ENCODE results near the gene PTPRG.

PTPRG gene

GRCh38 chr3:61681636-61682035 lies 120.3 kb downstream of the PTPRG start:
- TF ChIP-seq SIN3A (IDR thresholded peaks at IDR 0.05; ENCODE audit: borderline replicate concordance, insufficient read depth, low read length) = no peak
- TF ChIP-seq TAF1 (IDR thresholded peaks at IDR 0.05; ENCODE audit: borderline replicate concordance, insufficient read depth, low read length) = no peak
- TF ChIP-seq REST (IDR thresholded peaks at IDR 0.05; ENCODE audit: insufficient read depth in 1 of 2, low read depth in 2 of 2, low read length in 2 of 2) = no peak
- TF ChIP-seq FOXP2 (optimal IDR thresholded peaks at IDR 0.05; ENCODE audit: borderline replicate concordance, extremely low read depth, extremely low read length, insufficient read depth) = no peak
- TF ChIP-seq POLR2AphosphoS5 (IDR thresholded peaks at IDR 0.05; ENCODE audit: low read depth, low read length) = no peak

- TF ChIP-seq REST (IDR thresholded peaks at IDR 0.05; ENCODE audit: insufficient read depth in 1 of 2, low read depth in 2 of 2, low read length in 2 of 2) (no peak), SIN3A (IDR thresholded peaks at IDR 0.05; ENCODE audit: borderline replicate concordance, insufficient read depth, low read length) (no peak), FOXP2 (optimal IDR thresholded peaks at IDR 0.05; ENCODE audit: borderline replicate concordance, extremely low read depth, extremely low read length, insufficient read depth) (no peak), TAF1 (IDR thresholded peaks at IDR 0.05; ENCODE audit: borderline replicate concordance, insufficient read depth, low read length) (no peak), POLR2AphosphoS5 (IDR thresholded peaks at IDR 0.05; ENCODE audit: low read depth, low read length) (no peak)
Observed at GRCh38 chr3:61682671-61683548, 121.5 kb downstream of the PTPRG start.

GRCh38 chr3:61683549-61684236 lies 122.3 kb downstream of the PTPRG start:
- TF ChIP-seq POLR2AphosphoS5 (IDR thresholded peaks at IDR 0.05; ENCODE audit: low read depth, low read length) (no peak), FOXP2 (optimal IDR thresholded peaks at IDR 0.05; ENCODE audit: borderline replicate concordance, extremely low read depth, extremely low read length, insufficient read depth) (no peak), TAF1 (IDR thresholded peaks at IDR 0.05; ENCODE audit: borderline replicate concordance, insufficient read depth, low read length) (no peak), REST (IDR thresholded peaks at IDR 0.05; ENCODE audit: insufficient read depth in 1 of 2, low read depth in 2 of 2, low read length in 2 of 2) (no peak), SIN3A (IDR thresholded peaks at IDR 0.05; ENCODE audit: borderline replicate concordance, insufficient read depth, low read length) (no peak)

- no peak for TF ChIP-seq POLR2AphosphoS5 (IDR thresholded peaks at IDR 0.05; ENCODE audit: low read depth, low read length)
Observed at GRCh38 chr3:61684386-61684785, 123.0 kb downstream of the PTPRG start.

GRCh38 chr3:61685755-61686154 lies 124.4 kb downstream of the PTPRG start:
- no peak for TF ChIP-seq REST (IDR thresholded peaks at IDR 0.05; ENCODE audit: insufficient read depth in 1 of 2, low read depth in 2 of 2, low read length in 2 of 2)

Data from PFSK-1 (cell line).